Panc1 (cell line): ENCODE results near the gene CADM1. TPM values are rescaled to one million over a fixed set of nuclear protein-coding genes. Genes with fewer than 3 reads are reported as not detected.

Experiments used
- ATAC-seq: fragments of 200-7000 bp; cut with Tn5 transposase; 2 replicates; pipeline ENCODE4 v1.9.1; 2020; ENCODE audit warnings: mild to moderate bottlenecking, moderate library complexity
- BruUV-seq: library from RNA; stranded (reverse); fragments of 400-500 nt; replicated peaks from 2 replicates; lab custom pipeline; 2021; lab: Mats Ljungman, UMichigan
- CTCF ChIA-PET: fragments of 300-600 bp; sonication (Branson Sonifier 250); formaldehyde crosslinking; loops from one replicate; lab custom pipeline; 2022; ENCODE audit warnings: antibody characterized with exemption; lab: Charles Lee
- POLR2A ChIA-PET: fragments of 300-600 bp; sonication (Branson Sonifier 250); formaldehyde crosslinking; loops from one replicate; lab custom pipeline; 2022; ENCODE audit warnings: antibody characterized with exemption; lab: Charles Lee
- DNase-seq: peaks from one replicate; pipeline ENCODE4 v3.0.0-alpha.2; 2010; ENCODE audit warnings: low read depth, low spot score
- H3K27ac ChIP-seq: 2 replicates; pipeline ENCODE4 v1.5.1; 2011; ENCODE audit warnings: mild to moderate bottlenecking, low read length, inconsistent platforms
- H3K27me3 ChIP-seq: fragments of 200-500 bp; sonication (Bioruptor generic); 2 replicates; pipeline ENCODE4 v1.6.0; 2014; ENCODE audit warnings: low read length, inconsistent platforms; ENCODE audit not compliant: control insufficient read depth, insufficient read depth
- H3K36me3 ChIP-seq: fragments of 200-500 bp; sonication (Bioruptor generic); 2 replicates; pipeline ENCODE4 v1.5.1; 2014; ENCODE audit warnings: inconsistent platforms, mild to moderate bottlenecking, low read length, moderate library complexity; ENCODE audit not compliant: control insufficient read depth, insufficient read depth
- H3K4me1 ChIP-seq: 2 replicates; pipeline ENCODE4 v1.5.1; 2011; ENCODE audit warnings: inconsistent platforms, mild to moderate bottlenecking, low read length, moderate library complexity; ENCODE audit not compliant: control insufficient read depth, insufficient read depth
- H3K4me3 ChIP-seq, 2 experiments: 2 replicates each; pipeline ENCODE4 v1.5.1; 2011 to 2012; ENCODE audit warnings: low read depth in 2 of 2, low read length in 2 of 2, mild to moderate bottlenecking in 2 of 2, inconsistent platforms in 1 of 2, moderate library complexity in 1 of 2
- H3K9me3 ChIP-seq: fragments of 200-500 bp; sonication (Bioruptor generic); 2 replicates; pipeline ENCODE4 v1.5.1; 2014; ENCODE audit warnings: low read depth, mild to moderate bottlenecking, inconsistent platforms, low read length, moderate library complexity; ENCODE audit not compliant: control insufficient read depth, insufficient read depth
- POLR2AphosphoS5 ChIP-seq: IDR thresholded peaks from 2 replicates; pipeline ENCODE4 v1.6.1; 2012; ENCODE audit warnings: mild to moderate bottlenecking, low read depth, low read length, moderate library complexity
- SIN3A ChIP-seq: IDR thresholded peaks from 2 replicates; pipeline ENCODE4 v1.6.1; 2012; ENCODE audit warnings: low read depth, mild to moderate bottlenecking, low read length, moderate library complexity, borderline replicate concordance; ENCODE audit not compliant: insufficient read depth
- TCF7L2 ChIP-seq: IDR thresholded peaks from 2 replicates; pipeline ENCODE4 v1.6.1; 2011; ENCODE audit warnings: mild to moderate bottlenecking, low read depth, low read length, inconsistent platforms
- in situ Hi-C: cut with HindIII; loops from 2 replicates; pipeline ENCODE4 v1.10.0; 2016; ENCODE audit warnings: low sequenced_read_pairs, low pct_unique_long_range_greater_than_20kb
- intact Hi-C: fragments of 100-400 bp; cut with micrococcal nuclease; formaldehyde crosslinking; loops from one replicate; pipeline ENCODE4 v1.10.0; 2022; ENCODE audit not compliant: unreplicated experiment
- total RNA-seq: library from RNA; stranded (reverse); gene quantifications from one replicate; pipeline ENCODE4 v1.2.1, GENCODE V29; 2021; ENCODE audit not compliant: unreplicated experiment
- TF ChIP-seq, protein P1 (sequence below): fragments of 450-650 bp; IDR thresholded peaks from 2 replicates; pipeline ENCODE4 v1.5.1; 2017; ENCODE audit warnings: mild to moderate bottlenecking
- TF ChIP-seq, protein P2 (sequence below), 2 experiments: IDR thresholded peaks; 2 replicates each; pipeline ENCODE4 v1.6.1; 2011 to 2012; ENCODE audit warnings: low read depth in 2 of 2, control low read depth in 1 of 2, low read length in 1 of 2, mild to moderate bottlenecking in 1 of 2, moderate library complexity in 1 of 2; ENCODE audit not compliant: insufficient read depth in 1 of 2

Gene CADM1
- total RNA-seq, 1 experiment from 2014 or later, result 3.9 TPM

DNA sequence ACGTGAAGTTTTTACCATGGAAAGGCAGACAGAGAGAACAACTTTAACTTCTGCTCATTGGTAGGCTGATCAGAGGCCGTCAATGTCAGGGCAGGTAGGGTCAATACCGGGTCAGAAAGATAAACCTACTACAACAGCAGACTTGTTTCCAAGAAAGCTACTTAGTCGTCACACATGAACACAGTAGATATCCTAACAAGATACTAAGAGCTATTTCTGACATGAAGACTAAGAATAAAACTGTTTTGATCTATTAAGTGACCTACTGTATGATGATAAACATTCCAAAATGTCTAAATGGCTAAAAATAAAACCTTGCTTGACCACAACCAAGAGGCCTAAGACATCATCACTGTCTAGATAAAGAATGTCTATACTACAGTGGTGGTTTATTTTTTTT is 231.3 kb downstream of the CADM1 start:
- H3K27me3 ChIP-seq, result no peaks in the 10 kb centered on the region
- H3K4me1 ChIP-seq, result no peaks in the 10 kb centered on the region
- H3K36me3 ChIP-seq, result no peaks in the 10 kb centered on the region
- in situ Hi-C loops, result no loop called here
- no peaks in the 10 kb centered on the region for H3K9me3 ChIP-seq
- no peak overlapping the region for H3K4me3 ChIP-seq
- ATAC-seq, result no peak
- intact Hi-C loops, result no loop called here
- DNase-seq, result no peak
- CTCF ChIA-PET, result no interaction called here
- no TSS peak for BruUV-seq
- no peak overlapping the region for H3K27ac ChIP-seq
- POLR2A ChIA-PET, result no interaction called here
- TF ChIP-seq SIN3A (no peak), TCF7L2 (no peak), POLR2AphosphoS5 (no peak)
- TF ChIP-seq, protein P1, sequence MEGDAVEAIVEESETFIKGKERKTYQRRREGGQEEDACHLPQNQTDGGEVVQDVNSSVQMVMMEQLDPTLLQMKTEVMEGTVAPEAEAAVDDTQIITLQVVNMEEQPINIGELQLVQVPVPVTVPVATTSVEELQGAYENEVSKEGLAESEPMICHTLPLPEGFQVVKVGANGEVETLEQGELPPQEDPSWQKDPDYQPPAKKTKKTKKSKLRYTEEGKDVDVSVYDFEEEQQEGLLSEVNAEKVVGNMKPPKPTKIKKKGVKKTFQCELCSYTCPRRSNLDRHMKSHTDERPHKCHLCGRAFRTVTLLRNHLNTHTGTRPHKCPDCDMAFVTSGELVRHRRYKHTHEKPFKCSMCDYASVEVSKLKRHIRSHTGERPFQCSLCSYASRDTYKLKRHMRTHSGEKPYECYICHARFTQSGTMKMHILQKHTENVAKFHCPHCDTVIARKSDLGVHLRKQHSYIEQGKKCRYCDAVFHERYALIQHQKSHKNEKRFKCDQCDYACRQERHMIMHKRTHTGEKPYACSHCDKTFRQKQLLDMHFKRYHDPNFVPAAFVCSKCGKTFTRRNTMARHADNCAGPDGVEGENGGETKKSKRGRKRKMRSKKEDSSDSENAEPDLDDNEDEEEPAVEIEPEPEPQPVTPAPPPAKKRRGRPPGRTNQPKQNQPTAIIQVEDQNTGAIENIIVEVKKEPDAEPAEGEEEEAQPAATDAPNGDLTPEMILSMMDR, result no peak
- TF ChIP-seq, protein P2, sequence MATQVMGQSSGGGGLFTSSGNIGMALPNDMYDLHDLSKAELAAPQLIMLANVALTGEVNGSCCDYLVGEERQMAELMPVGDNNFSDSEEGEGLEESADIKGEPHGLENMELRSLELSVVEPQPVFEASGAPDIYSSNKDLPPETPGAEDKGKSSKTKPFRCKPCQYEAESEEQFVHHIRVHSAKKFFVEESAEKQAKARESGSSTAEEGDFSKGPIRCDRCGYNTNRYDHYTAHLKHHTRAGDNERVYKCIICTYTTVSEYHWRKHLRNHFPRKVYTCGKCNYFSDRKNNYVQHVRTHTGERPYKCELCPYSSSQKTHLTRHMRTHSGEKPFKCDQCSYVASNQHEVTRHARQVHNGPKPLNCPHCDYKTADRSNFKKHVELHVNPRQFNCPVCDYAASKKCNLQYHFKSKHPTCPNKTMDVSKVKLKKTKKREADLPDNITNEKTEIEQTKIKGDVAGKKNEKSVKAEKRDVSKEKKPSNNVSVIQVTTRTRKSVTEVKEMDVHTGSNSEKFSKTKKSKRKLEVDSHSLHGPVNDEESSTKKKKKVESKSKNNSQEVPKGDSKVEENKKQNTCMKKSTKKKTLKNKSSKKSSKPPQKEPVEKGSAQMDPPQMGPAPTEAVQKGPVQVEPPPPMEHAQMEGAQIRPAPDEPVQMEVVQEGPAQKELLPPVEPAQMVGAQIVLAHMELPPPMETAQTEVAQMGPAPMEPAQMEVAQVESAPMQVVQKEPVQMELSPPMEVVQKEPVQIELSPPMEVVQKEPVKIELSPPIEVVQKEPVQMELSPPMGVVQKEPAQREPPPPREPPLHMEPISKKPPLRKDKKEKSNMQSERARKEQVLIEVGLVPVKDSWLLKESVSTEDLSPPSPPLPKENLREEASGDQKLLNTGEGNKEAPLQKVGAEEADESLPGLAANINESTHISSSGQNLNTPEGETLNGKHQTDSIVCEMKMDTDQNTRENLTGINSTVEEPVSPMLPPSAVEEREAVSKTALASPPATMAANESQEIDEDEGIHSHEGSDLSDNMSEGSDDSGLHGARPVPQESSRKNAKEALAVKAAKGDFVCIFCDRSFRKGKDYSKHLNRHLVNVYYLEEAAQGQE (IDR thresholded peaks at IDR 0.05; ENCODE audit: insufficient read depth in 1 of 2, low read depth in 2 of 2, low read length in 1 of 2), result no peak

DNA sequence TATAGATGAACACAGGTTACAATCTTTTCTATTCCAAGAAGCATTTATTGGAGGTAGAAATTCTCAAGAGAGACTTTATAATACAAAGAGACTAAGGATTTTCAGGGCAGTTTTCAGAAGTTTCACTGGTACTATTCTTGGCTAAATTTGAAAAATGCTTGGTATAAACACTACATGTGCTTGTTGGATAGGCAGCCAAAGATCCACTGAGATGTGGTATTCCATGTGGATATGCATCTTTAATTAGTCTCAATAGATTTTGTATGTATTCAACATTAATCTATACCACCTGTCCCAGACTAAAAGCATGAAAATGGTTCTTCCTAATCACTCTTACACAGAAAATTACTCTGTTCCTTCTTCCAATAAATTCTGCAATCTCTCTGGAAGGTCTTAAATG is 232.6 kb downstream of the CADM1 start:
- H3K4me3 ChIP-seq, result no peak overlapping the region
- H3K4me1 ChIP-seq, result no peaks in the 10 kb centered on the region
- ChIA-PET CTCF (no interaction called here), POLR2A (no interaction called here)
- in situ Hi-C loops, result no loop called here
- no TSS peak for BruUV-seq
- H3K9me3 ChIP-seq, result no peaks in the 10 kb centered on the region
- no peaks in the 10 kb centered on the region for H3K36me3 ChIP-seq
- no peak for DNase-seq
- ATAC-seq, result no peak
- no peak overlapping the region for H3K27ac ChIP-seq
- TF ChIP-seq SIN3A (no peak), TCF7L2 (no peak), POLR2AphosphoS5 (no peak)
- TF ChIP-seq, protein P1, result no peak
- TF ChIP-seq, protein P2 (IDR thresholded peaks at IDR 0.05; ENCODE audit: insufficient read depth in 1 of 2, low read depth in 2 of 2, low read length in 1 of 2), result no peak
- H3K27me3 ChIP-seq, result no peaks in the 10 kb centered on the region
- intact Hi-C loops, result no loop called here
